DMS114 treated with DMSO at 0.1 percent for 48 hours (cell line): Measurements from ENCODE around the gene TIMM44.
"Not testable (repeated sequence)": the region's sequence is repeated elsewhere in the genome, so short reads cannot be mapped to it uniquely, and the experiment has no call there.

Source experiments
- DNase-seq: peaks from one replicate; lab custom pipeline; 2025; ENCODE audit not compliant: unreplicated experiment; lab: John Stamatoyannopoulos, UW

The TIMM44 gene

GRCh38 chr19:7977021-7977722 lies 33.7 kb upstream of the TIMM44 start:
- no peak for DNase-seq

GRCh38 chr19:7976461-7976860 lies 33.0 kb upstream of the TIMM44 start:
- DNase-seq = no peak

- DNase-seq = no peak
These were observed 31.6 kb upstream of the TIMM44 start for GRCh38 chr19:7975037-7975436.

- DNase-seq = no peak
These were observed 30.4 kb upstream of the TIMM44 start for GRCh38 chr19:7973883-7974282.

- no peak for DNase-seq
These were observed 28.4 kb upstream of the TIMM44 start for GRCh38 chr19:7971553-7972520.

- DNase-seq = no peak
These were observed 27.4 kb upstream of the TIMM44 start for GRCh38 chr19:7970716-7971448.

GRCh38 chr19:7969555-7969939 lies 26.1 kb upstream of the TIMM44 start:
- no peak for DNase-seq

GRCh38 chr19:7968796-7969554 lies 25.5 kb upstream of the TIMM44 start:
- no peak for DNase-seq

GRCh38 chr19:7968008-7968795 lies 24.7 kb upstream of the TIMM44 start:
- no peak for DNase-seq

- no peak for DNase-seq
These were observed 22.6 kb upstream of the TIMM44 start for GRCh38 chr19:7965921-7966665.

- DNase-seq = no peak
These were observed 21.9 kb upstream of the TIMM44 start for GRCh38 chr19:7965259-7965841.

GRCh38 chr19:7963566-7963965 lies 20.1 kb upstream of the TIMM44 start:
- DNase-seq = no peak

- DNase-seq = no peak
These were observed 19.3 kb upstream of the TIMM44 start for GRCh38 chr19:7962644-7963268.

- no peak for DNase-seq
These were observed 18.6 kb upstream of the TIMM44 start for GRCh38 chr19:7961920-7962626.

- DNase-seq = not testable (repeated sequence)
These were observed 17.6 kb upstream of the TIMM44 start for GRCh38 chr19:7961082-7961481.

GRCh38 chr19:7959211-7959610 lies 15.7 kb upstream of the TIMM44 start:
- DNase-seq = no peak

- no peak for DNase-seq
These were observed 12.2 kb upstream of the TIMM44 start for GRCh38 chr19:7955696-7956095.

- DNase-seq = no peak
These were observed 10.1 kb upstream of the TIMM44 start for GRCh38 chr19:7953576-7953975.
